Measurements from ENCODE around the gene CSHL1.

DNA sequence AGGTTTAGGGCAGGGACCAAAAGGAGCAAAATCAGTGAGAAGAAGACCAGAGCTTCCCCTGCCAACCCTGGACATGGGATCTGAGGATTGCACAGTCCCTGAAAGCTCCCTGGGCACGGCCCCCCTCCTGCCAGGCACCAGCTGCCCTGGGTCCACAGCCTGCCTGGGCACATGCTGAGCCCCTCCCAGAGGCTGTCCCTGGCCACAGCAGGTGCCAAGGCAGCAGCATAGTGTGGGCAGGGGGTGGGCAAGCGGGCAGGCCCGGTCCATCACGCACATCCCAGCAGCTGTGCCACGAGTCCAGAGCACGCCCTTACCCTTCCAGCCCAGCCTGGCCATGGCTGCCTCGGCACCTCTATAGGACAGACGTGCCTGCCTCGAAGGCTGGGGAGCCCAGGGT is 48.9 kb upstream of the CSHL1 start:
- TF ChIP-seq, protein P1, sequence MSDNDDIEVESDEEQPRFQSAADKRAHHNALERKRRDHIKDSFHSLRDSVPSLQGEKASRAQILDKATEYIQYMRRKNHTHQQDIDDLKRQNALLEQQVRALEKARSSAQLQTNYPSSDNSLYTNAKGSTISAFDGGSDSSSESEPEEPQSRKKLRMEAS (IDR thresholded peaks at IDR 0.05) = no peak
- TF ChIP-seq EP300 (IDR thresholded peaks at IDR 0.05) = no peak
- TF ChIP-seq, protein P2, sequence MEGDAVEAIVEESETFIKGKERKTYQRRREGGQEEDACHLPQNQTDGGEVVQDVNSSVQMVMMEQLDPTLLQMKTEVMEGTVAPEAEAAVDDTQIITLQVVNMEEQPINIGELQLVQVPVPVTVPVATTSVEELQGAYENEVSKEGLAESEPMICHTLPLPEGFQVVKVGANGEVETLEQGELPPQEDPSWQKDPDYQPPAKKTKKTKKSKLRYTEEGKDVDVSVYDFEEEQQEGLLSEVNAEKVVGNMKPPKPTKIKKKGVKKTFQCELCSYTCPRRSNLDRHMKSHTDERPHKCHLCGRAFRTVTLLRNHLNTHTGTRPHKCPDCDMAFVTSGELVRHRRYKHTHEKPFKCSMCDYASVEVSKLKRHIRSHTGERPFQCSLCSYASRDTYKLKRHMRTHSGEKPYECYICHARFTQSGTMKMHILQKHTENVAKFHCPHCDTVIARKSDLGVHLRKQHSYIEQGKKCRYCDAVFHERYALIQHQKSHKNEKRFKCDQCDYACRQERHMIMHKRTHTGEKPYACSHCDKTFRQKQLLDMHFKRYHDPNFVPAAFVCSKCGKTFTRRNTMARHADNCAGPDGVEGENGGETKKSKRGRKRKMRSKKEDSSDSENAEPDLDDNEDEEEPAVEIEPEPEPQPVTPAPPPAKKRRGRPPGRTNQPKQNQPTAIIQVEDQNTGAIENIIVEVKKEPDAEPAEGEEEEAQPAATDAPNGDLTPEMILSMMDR (IDR thresholded peaks at IDR 0.05) = no peak

All from A549 (cell line).